Inferior parietal cortex (tissue), 1 donor: ENCODE measurements around the gene ABLIM2.

ENCODE experiments used
- DNase-seq: peaks from one replicate; pipeline ENCODE4 v3.0.0-alpha.2; 2016; ENCODE audit errors: extremely low spot score

Gene ABLIM2

GRCh38 chr4:7984286-7984925 is 174.2 kb downstream of the ABLIM2 start:
- no peak for DNase-seq

DNA sequence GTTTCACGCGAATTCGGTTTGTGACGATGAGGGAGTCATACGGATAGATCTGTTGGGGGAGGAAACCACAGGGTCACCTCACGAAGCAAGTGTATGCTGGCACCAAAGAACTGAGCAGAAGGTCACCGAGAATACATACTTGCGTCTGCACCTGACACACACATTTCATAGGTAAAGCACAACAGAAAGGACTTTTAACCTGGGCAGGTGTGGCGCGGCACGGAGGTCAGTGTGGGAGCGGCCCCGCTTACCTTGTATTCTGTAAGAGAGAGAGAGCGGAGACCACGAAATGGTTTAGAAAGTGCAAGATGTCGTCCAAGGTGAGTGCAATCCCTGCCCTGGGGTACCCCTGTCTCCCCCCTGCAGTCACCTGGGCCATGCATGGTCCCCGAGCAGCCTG is 175.3 kb downstream of the ABLIM2 start:
- no peak for DNase-seq

- no peak for DNase-seq
These were observed 176.7 kb downstream of the ABLIM2 start for GRCh38 chr4:7981738-7982394.

DNA sequence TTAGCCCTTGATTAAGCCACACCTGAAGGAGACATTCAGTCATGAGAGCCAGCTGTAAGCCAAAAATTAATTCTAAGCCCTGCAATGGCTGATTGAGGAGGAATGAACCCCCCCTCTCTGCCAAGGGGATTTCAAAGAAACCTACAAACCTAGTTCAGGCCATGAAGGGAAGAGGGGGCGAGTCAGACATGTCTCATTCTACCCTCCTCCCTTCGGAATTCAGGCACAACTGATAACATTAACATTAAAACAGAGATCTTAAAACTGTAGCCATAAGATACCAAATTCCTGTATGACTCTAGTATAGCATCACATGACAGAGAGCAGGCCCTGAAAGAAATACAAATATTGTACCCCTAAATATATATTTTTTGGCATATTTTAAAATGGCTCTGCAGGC is 178.6 kb downstream of the ABLIM2 start:
- no peak for DNase-seq

GRCh38 chr4:7979652-7979968 is 179.0 kb downstream of the ABLIM2 start:
- DNase-seq = no peak

DNA sequence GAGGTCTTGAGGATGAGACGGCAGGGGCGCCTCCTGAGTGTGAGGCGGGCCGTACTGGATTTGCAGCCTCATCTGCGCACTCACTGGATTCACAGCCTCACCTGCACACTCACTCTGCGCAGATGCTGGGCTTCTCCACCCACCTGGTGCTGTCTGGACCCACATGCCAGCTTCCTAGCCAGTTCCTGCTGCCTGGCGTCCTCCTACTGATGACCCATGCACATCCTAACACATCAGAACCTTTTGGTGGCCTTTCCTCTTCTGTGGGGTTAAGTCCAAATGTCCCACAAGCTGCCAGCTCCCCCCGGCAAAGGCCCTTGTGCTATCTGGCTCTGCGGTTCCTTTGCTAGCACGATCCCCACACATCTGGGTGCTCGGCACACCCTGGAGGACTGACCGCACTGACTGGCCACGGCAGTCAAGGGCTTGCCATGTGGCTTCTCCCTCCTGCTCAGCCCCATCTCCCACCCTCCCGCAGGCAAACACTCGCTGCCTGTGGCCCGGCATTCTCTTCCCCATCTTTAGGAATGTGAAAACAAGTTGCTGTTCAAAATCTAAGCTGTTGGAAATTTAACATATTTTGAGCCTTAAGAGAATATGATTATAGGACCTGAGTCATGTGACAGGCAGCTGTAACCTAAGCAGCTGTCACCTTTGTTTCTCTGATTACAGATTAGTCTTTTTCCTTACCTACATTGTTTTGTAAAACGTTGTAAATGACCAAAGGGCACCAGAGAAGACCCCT is 179.5 kb downstream of the ABLIM2 start:
- no peak for DNase-seq

DNA sequence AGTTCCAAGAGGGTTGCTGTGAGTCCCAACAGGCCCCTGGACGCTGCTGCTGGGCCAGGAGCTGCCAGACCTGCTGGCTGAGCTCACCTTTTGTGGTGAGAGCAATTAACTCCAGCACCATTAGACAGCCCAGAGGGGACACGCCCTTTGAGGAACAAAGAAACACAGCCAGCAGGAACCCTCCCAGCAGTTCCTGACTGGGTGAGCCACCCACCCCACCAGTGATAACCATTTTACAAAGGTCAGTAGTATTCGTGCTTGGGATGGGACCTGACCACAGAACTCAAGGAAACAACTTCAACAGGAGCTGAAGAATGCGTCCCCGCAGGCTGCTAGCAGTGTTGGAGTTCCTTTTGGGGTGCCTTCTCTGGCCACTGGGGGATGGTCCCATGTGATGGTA is 180.1 kb downstream of the ABLIM2 start:
- DNase-seq = no peak

GRCh38 chr4:7976634-7977033 is 182.0 kb downstream of the ABLIM2 start:
- no peak for DNase-seq

DNA sequence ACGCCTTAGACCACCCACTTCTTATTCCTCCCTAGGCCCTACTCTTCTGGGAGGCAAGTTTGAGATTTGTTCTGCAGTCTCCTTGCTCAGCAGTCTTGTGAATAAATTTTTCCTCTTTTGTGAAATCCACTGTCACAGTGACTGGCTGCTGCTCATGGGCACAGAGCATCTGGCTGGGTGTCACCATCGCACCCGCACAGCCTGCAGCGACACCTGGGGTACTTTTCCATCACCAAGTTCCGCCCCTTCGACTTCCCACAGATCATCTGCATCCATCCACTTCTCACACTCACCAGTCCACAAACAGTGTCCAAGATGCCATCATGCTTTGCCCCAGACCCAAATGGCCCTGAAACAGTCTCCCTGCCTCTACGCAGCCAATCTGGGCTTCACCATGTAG is 182.6 kb downstream of the ABLIM2 start:
- DNase-seq = no peak

- no peak for DNase-seq
These were observed 184.2 kb downstream of the ABLIM2 start for GRCh38 chr4:7974425-7974824.

- no peak for DNase-seq
These were observed 185.1 kb downstream of the ABLIM2 start for GRCh38 chr4:7973545-7973981.

- DNase-seq = no peak
These were observed 186.6 kb downstream of the ABLIM2 start for GRCh38 chr4:7971881-7972500.

- no peak for DNase-seq
These were observed 187.4 kb downstream of the ABLIM2 start for GRCh38 chr4:7971159-7971631.

DNA sequence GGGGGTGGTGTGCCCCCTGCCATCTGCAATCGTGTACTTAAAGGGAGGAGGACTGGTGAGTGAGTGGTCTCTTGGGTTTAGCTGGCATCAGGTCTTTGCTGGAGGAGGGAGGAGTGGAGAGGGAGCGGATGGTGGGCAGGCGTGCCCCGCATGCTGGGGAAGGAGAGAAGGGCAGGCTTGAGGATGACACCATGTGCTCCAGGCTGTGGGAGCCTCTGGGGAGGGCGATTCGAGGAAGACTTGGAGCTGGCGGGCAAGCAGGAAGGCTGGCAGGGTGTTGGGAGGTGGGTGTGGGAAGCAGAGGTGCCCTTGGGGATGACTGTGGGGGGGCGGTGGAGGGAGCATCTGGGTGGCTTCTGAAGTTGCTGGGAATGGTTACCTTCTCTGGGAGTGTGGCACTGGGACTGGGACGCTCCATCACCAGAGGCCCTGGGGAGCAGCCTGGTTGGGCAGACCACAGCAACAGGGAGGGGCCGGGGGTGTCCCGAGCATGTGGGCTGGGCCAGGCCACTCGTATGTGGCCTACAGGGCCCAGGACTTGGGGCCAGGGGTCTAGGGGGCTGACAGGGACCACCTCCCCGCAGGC is 188.2 kb downstream of the ABLIM2 start:
- no peak for DNase-seq

- no peak for DNase-seq
These were observed 190.2 kb downstream of the ABLIM2 start for GRCh38 chr4:7968262-7968896.

DNA sequence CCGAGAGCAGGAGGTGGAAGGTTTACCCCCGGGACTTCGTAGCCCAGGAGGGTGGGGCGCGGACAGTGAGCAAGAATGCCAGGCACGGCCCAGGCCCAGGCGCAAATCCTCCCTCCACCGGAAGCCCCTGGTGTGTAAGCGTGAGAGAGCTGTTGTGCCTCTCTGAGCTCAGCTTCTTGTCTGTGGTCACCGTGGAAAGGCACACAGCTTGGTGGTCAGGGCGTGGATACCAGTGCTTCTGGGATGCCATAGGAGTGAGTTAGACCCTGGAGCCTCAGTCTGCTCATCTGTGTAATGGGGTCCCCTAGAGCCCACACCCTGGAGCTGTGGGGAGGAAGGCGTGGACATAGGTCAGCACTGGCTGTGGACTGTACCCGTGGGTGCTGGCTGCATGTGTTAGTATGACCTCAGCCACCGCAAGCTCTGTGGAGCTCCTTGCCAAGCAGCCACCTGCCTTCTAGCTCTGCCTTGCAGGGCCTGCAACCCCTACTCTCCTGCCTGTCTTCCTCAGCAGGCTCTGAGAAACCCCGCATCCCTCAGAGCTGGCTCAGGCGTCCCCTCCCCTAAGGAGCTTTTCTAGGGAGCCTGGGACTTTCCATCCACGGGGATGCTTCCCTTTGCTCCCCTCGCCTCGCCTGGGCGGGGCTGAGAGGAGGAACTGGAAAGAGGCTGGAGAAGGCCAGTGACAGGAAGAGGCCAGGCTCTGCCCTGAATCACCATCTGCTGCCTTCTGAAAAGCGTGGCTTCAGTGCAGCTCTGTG is 190.9 kb downstream of the ABLIM2 start:
- no peak for DNase-seq

- DNase-seq = no peak
These were observed 191.6 kb downstream of the ABLIM2 start for GRCh38 chr4:7967063-7967440.

DNA sequence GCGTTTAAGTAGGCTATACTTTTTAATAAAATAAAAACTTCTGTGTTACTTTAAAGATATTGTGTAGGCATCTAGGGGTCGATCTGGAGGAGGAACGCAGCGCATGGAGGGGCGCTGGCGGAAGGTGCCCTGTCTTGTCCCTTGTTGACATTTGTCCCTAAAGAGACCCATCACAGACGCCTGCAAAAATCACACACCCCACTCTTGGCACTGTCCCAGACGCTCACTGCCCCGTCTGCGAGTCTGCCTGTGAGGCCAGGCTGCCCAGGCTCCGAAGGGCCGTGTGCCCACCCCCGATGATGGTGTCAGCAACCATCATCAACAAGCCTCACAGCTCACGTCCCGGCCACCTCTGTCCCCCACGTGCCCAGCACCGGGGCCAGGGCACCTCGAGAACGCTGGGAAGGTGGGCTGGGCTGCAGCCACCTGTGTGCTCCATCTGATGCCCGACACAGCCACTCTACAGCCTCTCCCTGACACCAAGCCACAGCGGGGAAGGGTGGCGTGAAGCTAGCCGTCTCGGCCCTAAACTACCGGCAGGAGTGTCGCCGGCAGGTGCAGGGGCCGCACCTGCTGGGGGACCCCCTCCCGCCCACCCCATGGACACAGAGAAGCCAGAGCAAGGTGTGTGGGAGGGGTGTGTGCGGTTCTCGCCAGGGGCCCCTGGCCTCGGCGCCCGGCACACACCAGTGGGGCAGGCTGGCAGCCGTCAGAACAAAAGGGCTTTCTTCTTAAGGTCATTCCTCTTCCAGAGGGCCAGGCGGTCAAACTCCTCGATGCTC is 192.1 kb downstream of the ABLIM2 start:
- DNase-seq = no peak

GRCh38 chr4:7964890-7965662 is 193.5 kb downstream of the ABLIM2 start:
- no peak for DNase-seq
